ENCODE measurements around the gene FNDC3B. TPM values are rescaled to one million over a fixed set of nuclear protein-coding genes. Genes with fewer than 3 reads are reported as not detected.

Gene FNDC3B
- total and polyA plus RNA-seq, 2 donors (not counting 1 experiment from before 2014, with no cell fraction given): 1.2 to 9.2 TPM

GRCh38 chr3:172275586-172275985 lies 236.2 kb downstream of the FNDC3B start:
- H3K4me3 Mint-ChIP-seq: no peak overlapping the region
- Histone ChIP-seq H3K9me3 (ENCODE audit: control extremely low read depth in 1 of 3, control insufficient read depth in 2 of 3, insufficient read depth in 1 of 3, low read length in 2 of 3) (no peaks in the 10 kb centered on the region), H3K9ac (ENCODE audit: low read length) (no peak overlapping the region), H3K27me3 (replicated peaks in 1 of 4; ENCODE audit: control extremely low read depth in 1 of 4, control insufficient read depth in 3 of 4, insufficient read depth in 4 of 4, low read length in 3 of 4) (no peaks in the 10 kb centered on the region), H3K4me1 (ENCODE audit: control insufficient read depth in 2 of 2, insufficient read depth in 2 of 2, low read length in 2 of 2) (no peaks in the 10 kb centered on the region), H3K4me3 (ENCODE audit: control extremely low read depth in 1 of 5, extremely low read depth in 1 of 5, insufficient read depth in 1 of 5, low read depth in 2 of 5, low read length in 4 of 5) (no peak overlapping the region), H3K4me2 (replicated peaks; ENCODE audit: low read depth, low read length, poor library complexity, severe bottlenecking) (no peak overlapping the region), H3K79me2 (ENCODE audit: control insufficient read depth, insufficient read depth, low read length) (no peaks in the 10 kb centered on the region), H4K20me1 (ENCODE audit: control insufficient read depth, insufficient read depth, low read length, poor library complexity, severe bottlenecking) (no peaks in the 10 kb centered on the region), H2AFZ (ENCODE audit: insufficient read depth, low read depth, low read length, poor library complexity, severe bottlenecking) (no peak overlapping the region), H3K27ac (ENCODE audit: low read length in 2 of 2) (no peak overlapping the region), H3K36me3 (replicated peaks in 1 of 2; ENCODE audit: control extremely low read depth in 1 of 2, control insufficient read depth in 1 of 2, extremely low read depth in 1 of 2, insufficient read depth in 2 of 2, low read length in 1 of 2) (no peaks in the 10 kb centered on the region)
- ChIA-PET POLR2A (no interaction called here), CTCF (no interaction called here)
- no peaks in the 10 kb centered on the region for H3K9me3 Mint-ChIP-seq (ENCODE audit: insufficient read depth)
- no peak overlapping the region for H3K27ac Mint-ChIP-seq
- TF ChIP-seq, protein P1, sequence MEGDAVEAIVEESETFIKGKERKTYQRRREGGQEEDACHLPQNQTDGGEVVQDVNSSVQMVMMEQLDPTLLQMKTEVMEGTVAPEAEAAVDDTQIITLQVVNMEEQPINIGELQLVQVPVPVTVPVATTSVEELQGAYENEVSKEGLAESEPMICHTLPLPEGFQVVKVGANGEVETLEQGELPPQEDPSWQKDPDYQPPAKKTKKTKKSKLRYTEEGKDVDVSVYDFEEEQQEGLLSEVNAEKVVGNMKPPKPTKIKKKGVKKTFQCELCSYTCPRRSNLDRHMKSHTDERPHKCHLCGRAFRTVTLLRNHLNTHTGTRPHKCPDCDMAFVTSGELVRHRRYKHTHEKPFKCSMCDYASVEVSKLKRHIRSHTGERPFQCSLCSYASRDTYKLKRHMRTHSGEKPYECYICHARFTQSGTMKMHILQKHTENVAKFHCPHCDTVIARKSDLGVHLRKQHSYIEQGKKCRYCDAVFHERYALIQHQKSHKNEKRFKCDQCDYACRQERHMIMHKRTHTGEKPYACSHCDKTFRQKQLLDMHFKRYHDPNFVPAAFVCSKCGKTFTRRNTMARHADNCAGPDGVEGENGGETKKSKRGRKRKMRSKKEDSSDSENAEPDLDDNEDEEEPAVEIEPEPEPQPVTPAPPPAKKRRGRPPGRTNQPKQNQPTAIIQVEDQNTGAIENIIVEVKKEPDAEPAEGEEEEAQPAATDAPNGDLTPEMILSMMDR (IDR thresholded peaks at IDR 0.05): no peak
- TF ChIP-seq EZH2 (IDR thresholded peaks at IDR 0.05; ENCODE audit: borderline replicate concordance, insufficient read depth, low read depth, low read length, poor library complexity, severe bottlenecking): no peak
- intact Hi-C loops (cut with micrococcal nuclease): no loop called here
- H3K27me3 Mint-ChIP-seq: no peaks in the 10 kb centered on the region
- WGBS (ENCODE audit: insufficient coverage): no CpG with 5 or more reads among the region's 1 CpG
- no peak for ATAC-seq (ENCODE audit: low read depth)
- H3K4me1 Mint-ChIP-seq: peaks cover 3% of the 10 kb centered on the region
- no peak for DNase-seq

GRCh38 chr3:172276103-172276502 lies 236.7 kb downstream of the FNDC3B start:
- Histone ChIP-seq H3K4me3 (ENCODE audit: control extremely low read depth in 1 of 5, extremely low read depth in 1 of 5, insufficient read depth in 1 of 5, low read depth in 2 of 5, low read length in 4 of 5) (no peak overlapping the region), H3K27ac (ENCODE audit: low read length in 2 of 2) (no peak overlapping the region), H3K4me2 (replicated peaks; ENCODE audit: low read depth, low read length, poor library complexity, severe bottlenecking) (no peak overlapping the region), H4K20me1 (ENCODE audit: control insufficient read depth, insufficient read depth, low read length, poor library complexity, severe bottlenecking) (no peaks in the 10 kb centered on the region), H3K4me1 (ENCODE audit: control insufficient read depth in 2 of 2, insufficient read depth in 2 of 2, low read length in 2 of 2) (no peaks in the 10 kb centered on the region), H3K9ac (ENCODE audit: low read length) (no peak overlapping the region), H3K9me3 (ENCODE audit: control extremely low read depth in 1 of 3, control insufficient read depth in 2 of 3, insufficient read depth in 1 of 3, low read length in 2 of 3) (no peaks in the 10 kb centered on the region), H3K79me2 (ENCODE audit: control insufficient read depth, insufficient read depth, low read length) (no peaks in the 10 kb centered on the region), H2AFZ (ENCODE audit: insufficient read depth, low read depth, low read length, poor library complexity, severe bottlenecking) (no peak overlapping the region), H3K36me3 (replicated peaks in 1 of 2; ENCODE audit: control extremely low read depth in 1 of 2, control insufficient read depth in 1 of 2, extremely low read depth in 1 of 2, insufficient read depth in 2 of 2, low read length in 1 of 2) (no peaks in the 10 kb centered on the region), H3K27me3 (replicated peaks in 1 of 4; ENCODE audit: control extremely low read depth in 1 of 4, control insufficient read depth in 3 of 4, insufficient read depth in 4 of 4, low read length in 3 of 4) (no peaks in the 10 kb centered on the region)
- CTCF ChIA-PET: no interaction called here
- intact Hi-C loops (cut with micrococcal nuclease): no loop called here
- Mint-ChIP-seq H3K27me3 (no peaks in the 10 kb centered on the region), H3K27ac (no peak overlapping the region), H3K4me3 (no peak overlapping the region), H3K9me3 (ENCODE audit: insufficient read depth) (no peaks in the 10 kb centered on the region), H3K4me1 (no peaks in the 10 kb centered on the region)
- ATAC-seq (ENCODE audit: low read depth) (no peak), DNase-seq (no peak)
- POLR2A ChIA-PET: no interaction called here
- TF ChIP-seq, protein P1 (IDR thresholded peaks at IDR 0.05): no peak
- no peak for TF ChIP-seq EZH2 (IDR thresholded peaks at IDR 0.05; ENCODE audit: borderline replicate concordance, insufficient read depth, low read depth, low read length, poor library complexity, severe bottlenecking)

Data from B cell (primary cell).